K562 (cell line): Measurements from ENCODE around the gene GNAQ. TPM values are rescaled to one million over a fixed set of nuclear protein-coding genes. Genes with fewer than 3 reads are reported as not detected.

Source experiments
- BHLHE40 ChIP-seq: IDR thresholded peaks from 2 replicates; pipeline ENCODE4 v1.6.1; 2011; ENCODE audit warnings: low read length, improper control_type of control experiment
- DIDO1 ChIP-seq: fragments of 450-650 bp; IDR thresholded peaks from 2 replicates; pipeline ENCODE4 v1.6.1; 2016; ENCODE audit warnings: low read depth, missing biosample characterization, missing genetic modification characterization
- FOSL1 ChIP-seq: fragments of 200-800 bp; sonication (Bioruptor generic); conservative IDR thresholded peaks from 2 replicates; pipeline ENCODE4 v1.6.1; 2016; ENCODE audit warnings: missing genetic modification characterization, missing compliant biosample characterization
- GABPB1 ChIP-seq: sonication (generic); formaldehyde crosslinking; IDR thresholded peaks from 2 replicates; pipeline ENCODE4 v1.8.0; 2022; ENCODE audit warnings: mild to moderate bottlenecking, missing genetic modification reagents
- KAT2B ChIP-seq: IDR thresholded peaks from one replicate; pipeline ENCODE4 v1.6.1; 2012; ENCODE audit warnings: low read depth, mild to moderate bottlenecking, control low read depth, inconsistent platforms, low read length, moderate library complexity
- NFE2 ChIP-seq: IDR thresholded peaks from 2 replicates; pipeline ENCODE4 v1.6.1; 2014; ENCODE audit warnings: antibody characterized with exemption, low read depth
- SAFB ChIP-seq: fragments of 200-400 bp; formaldehyde crosslinking; IDR thresholded peaks from 2 replicates; pipeline ENCODE4 v1.6.1; 2017; ENCODE audit warnings: low read depth, low read length, borderline replicate concordance
- SIRT6 ChIP-seq: IDR thresholded peaks from one replicate; pipeline ENCODE4 v1.6.1; 2012; ENCODE audit warnings: low read depth, mild to moderate bottlenecking, control low read depth, inconsistent platforms, low read length, moderate library complexity
- SMAD3 ChIP-seq: fragments of 450-650 bp; formaldehyde crosslinking; conservative IDR thresholded peaks from 2 replicates; pipeline ENCODE4 v1.4.0; 2020; ENCODE audit warnings: mild to moderate bottlenecking
- ZNF764 ChIP-seq: fragments of 250-450 bp; sonication (Bioruptor Pico); IDR thresholded peaks from 2 replicates; pipeline ENCODE4 v1.4.0; 2020; ENCODE audit warnings: low read depth, mild to moderate bottlenecking, moderate library complexity
- ZNF77 ChIP-seq: fragments of 250-450 bp; sonication (Bioruptor Pico); IDR thresholded peaks from 2 replicates; pipeline ENCODE4 v1.5.0; 2020
- polyA plus RNA-seq, 8 experiments: library from polyadenylated mRNA; depleted of rRNA in 4 of 8; stranded (reverse) in 5 of 8; unstranded in 3 of 8; fragments of >200 nt; fragmentation: Nextera tagmentation in 2 of 8; fragmentation: Illumina TruSeq in 1 of 8; extraction: Ambion mirVana in 2 of 8; extraction: Trizol in 1 of 8; gene quantifications; 2 replicates each; pipeline versions ENCODE4 v1.2.1 to v1.2.3, GENCODE V29; 2011 to 2014; ENCODE audit warnings: inconsistent platforms in 1 of 8, missing spikeins in 1 of 8
- total RNA-seq, 7 experiments: library from RNA; depleted of rRNA in 6 of 7; stranded (reverse); fragments of >200 nt in 6 of 7; fragmentation: Illumina TruSeq in 2 of 7; extraction: Trizol in 2 of 7; gene quantifications; 2 replicates each; pipeline versions ENCODE4 v1.2.1 to v1.2.3, GENCODE V29; 2011 to 2021; ENCODE audit warnings: low replicate concordance in 1 of 7
- TF ChIP-seq, protein P1 (sequence below): IDR thresholded peaks from 2 replicates; pipeline ENCODE4 v1.6.1; 2016; ENCODE audit warnings: missing genetic modification characterization, missing compliant biosample characterization
- TF ChIP-seq, protein P2 (sequence below): fragments of 200-400 bp; formaldehyde crosslinking; IDR thresholded peaks from 2 replicates; pipeline ENCODE4 v1.6.1; 2017; ENCODE audit warnings: mild to moderate bottlenecking, low read depth, low read length, moderate library complexity
- TF ChIP-seq, protein P3 (sequence below): fragments of 250-450 bp; sonication (Bioruptor Pico); IDR thresholded peaks from 2 replicates; pipeline ENCODE4 v1.5.0; 2022; ENCODE audit warnings: mild to moderate bottlenecking
- TF ChIP-seq, protein P4 (sequence below): fragments of 450-650 bp; conservative IDR thresholded peaks from 2 replicates; pipeline ENCODE4 v1.6.1; 2016; ENCODE audit warnings: missing genetic modification characterization, low read depth, mild to moderate bottlenecking, control low read depth, missing compliant biosample characterization
- TF ChIP-seq, protein P5 (sequence below): fragments of 250-450 bp; sonication (Bioruptor Pico); IDR thresholded peaks from 2 replicates; pipeline ENCODE4 v1.8.0; 2021; ENCODE audit warnings: borderline replicate concordance, mild to moderate bottlenecking, moderate library complexity; ENCODE audit not compliant: poor library complexity, severe bottlenecking
- TF ChIP-seq, protein P6 (sequence below): fragments of 250-450 bp; sonication (Bioruptor Pico); IDR thresholded peaks from 2 replicates; pipeline ENCODE4 v1.8.0; 2022; ENCODE audit warnings: moderate library complexity, mild to moderate bottlenecking, inconsistent platforms
- TF ChIP-seq, protein P7 (sequence below): sonication (generic); formaldehyde crosslinking; IDR thresholded peaks from 2 replicates; pipeline ENCODE4 v1.8.1; 2022; ENCODE audit warnings: missing genetic modification reagents

GNAQ gene
- total and polyA plus RNA-seq, 9 of the 15 experiments (the other 6 are each of a cell fraction or from before 2014, with no cell fraction given) = 4.8 to 27.9 (median 17.5) TPM

- TF ChIP-seq BHLHE40 = no peak
- no peak for TF ChIP-seq SAFB
- no peak for TF ChIP-seq NFE2
- TF ChIP-seq, protein P1, sequence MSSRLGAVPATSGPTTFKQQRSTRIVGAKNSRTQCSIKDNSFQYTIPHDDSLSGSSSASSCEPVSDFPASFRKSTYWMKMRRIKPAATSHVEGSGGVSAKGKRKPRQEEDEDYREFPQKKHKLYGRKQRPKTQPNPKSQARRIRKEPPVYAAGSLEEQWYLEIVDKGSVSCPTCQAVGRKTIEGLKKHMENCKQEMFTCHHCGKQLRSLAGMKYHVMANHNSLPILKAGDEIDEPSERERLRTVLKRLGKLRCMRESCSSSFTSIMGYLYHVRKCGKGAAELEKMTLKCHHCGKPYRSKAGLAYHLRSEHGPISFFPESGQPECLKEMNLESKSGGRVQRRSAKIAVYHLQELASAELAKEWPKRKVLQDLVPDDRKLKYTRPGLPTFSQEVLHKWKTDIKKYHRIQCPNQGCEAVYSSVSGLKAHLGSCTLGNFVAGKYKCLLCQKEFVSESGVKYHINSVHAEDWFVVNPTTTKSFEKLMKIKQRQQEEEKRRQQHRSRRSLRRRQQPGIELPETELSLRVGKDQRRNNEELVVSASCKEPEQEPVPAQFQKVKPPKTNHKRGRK (tag) = no peak
- no peak for TF ChIP-seq ZNF77 (CRISPR knock-in tag)
- no peak for TF ChIP-seq FOSL1 (tag)
- TF ChIP-seq, protein P2, sequence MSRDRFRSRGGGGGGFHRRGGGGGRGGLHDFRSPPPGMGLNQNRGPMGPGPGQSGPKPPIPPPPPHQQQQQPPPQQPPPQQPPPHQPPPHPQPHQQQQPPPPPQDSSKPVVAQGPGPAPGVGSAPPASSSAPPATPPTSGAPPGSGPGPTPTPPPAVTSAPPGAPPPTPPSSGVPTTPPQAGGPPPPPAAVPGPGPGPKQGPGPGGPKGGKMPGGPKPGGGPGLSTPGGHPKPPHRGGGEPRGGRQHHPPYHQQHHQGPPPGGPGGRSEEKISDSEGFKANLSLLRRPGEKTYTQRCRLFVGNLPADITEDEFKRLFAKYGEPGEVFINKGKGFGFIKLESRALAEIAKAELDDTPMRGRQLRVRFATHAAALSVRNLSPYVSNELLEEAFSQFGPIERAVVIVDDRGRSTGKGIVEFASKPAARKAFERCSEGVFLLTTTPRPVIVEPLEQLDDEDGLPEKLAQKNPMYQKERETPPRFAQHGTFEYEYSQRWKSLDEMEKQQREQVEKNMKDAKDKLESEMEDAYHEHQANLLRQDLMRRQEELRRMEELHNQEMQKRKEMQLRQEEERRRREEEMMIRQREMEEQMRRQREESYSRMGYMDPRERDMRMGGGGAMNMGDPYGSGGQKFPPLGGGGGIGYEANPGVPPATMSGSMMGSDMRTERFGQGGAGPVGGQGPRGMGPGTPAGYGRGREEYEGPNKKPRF = no peak
- TF ChIP-seq DIDO1 = peak; percentile 74
- TF ChIP-seq KAT2B = no peak
- TF ChIP-seq, protein P3, sequence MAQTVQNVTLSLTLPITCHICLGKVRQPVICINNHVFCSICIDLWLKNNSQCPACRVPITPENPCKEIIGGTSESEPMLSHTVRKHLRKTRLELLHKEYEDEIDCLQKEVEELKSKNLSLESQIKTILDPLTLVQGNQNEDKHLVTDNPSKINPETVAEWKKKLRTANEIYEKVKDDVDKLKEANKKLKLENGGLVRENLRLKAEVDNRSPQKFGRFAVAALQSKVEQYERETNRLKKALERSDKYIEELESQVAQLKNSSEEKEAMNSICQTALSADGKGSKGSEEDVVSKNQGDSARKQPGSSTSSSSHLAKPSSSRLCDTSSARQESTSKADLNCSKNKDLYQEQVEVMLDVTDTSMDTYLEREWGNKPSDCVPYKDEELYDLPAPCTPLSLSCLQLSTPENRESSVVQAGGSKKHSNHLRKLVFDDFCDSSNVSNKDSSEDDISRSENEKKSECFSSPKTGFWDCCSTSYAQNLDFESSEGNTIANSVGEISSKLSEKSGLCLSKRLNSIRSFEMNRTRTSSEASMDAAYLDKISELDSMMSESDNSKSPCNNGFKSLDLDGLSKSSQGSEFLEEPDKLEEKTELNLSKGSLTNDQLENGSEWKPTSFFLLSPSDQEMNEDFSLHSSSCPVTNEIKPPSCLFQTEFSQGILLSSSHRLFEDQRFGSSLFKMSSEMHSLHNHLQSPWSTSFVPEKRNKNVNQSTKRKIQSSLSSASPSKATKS (CRISPR knock-in tag) = no peak
- TF ChIP-seq, protein P4, sequence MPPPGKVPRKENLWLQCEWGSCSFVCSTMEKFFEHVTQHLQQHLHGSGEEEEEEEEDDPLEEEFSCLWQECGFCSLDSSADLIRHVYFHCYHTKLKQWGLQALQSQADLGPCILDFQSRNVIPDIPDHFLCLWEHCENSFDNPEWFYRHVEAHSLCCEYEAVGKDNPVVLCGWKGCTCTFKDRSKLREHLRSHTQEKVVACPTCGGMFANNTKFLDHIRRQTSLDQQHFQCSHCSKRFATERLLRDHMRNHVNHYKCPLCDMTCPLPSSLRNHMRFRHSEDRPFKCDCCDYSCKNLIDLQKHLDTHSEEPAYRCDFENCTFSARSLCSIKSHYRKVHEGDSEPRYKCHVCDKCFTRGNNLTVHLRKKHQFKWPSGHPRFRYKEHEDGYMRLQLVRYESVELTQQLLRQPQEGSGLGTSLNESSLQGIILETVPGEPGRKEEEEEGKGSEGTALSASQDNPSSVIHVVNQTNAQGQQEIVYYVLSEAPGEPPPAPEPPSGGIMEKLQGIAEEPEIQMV (tag) = peak; percentile 75
- no peak for TF ChIP-seq GABPB1 (CRISPR knock-in tag)
- TF ChIP-seq, protein P5, sequence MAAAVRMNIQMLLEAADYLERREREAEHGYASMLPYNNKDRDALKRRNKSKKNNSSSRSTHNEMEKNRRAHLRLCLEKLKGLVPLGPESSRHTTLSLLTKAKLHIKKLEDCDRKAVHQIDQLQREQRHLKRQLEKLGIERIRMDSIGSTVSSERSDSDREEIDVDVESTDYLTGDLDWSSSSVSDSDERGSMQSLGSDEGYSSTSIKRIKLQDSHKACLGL (CRISPR knock-in tag) = peak; percentile 53
- TF ChIP-seq, protein P6, sequence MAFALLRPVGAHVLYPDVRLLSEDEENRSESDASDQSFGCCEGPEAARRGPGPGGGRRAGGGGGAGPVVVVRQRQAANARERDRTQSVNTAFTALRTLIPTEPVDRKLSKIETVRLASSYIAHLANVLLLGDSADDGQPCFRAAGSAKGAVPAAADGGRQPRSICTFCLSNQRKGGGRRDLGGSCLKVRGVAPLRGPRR = peak; percentile 71; the same call in 1 of the 2 replicates
- no peak for TF ChIP-seq ZNF764 (CRISPR knock-in tag)
- no peak for TF ChIP-seq SIRT6
- TF ChIP-seq, protein P7, sequence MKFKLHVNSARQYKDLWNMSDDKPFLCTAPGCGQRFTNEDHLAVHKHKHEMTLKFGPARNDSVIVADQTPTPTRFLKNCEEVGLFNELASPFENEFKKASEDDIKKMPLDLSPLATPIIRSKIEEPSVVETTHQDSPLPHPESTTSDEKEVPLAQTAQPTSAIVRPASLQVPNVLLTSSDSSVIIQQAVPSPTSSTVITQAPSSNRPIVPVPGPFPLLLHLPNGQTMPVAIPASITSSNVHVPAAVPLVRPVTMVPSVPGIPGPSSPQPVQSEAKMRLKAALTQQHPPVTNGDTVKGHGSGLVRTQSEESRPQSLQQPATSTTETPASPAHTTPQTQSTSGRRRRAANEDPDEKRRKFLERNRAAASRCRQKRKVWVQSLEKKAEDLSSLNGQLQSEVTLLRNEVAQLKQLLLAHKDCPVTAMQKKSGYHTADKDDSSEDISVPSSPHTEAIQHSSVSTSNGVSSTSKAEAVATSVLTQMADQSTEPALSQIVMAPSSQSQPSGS = no peak
- peak; percentile 95 for TF ChIP-seq SMAD3 (CRISPR knock-in tag)
Measured at GRCh38 chr9:77892955-77893514, 138.6 kb downstream of the GNAQ start (continued).
